SH-SY5Y (cell line): Measurements from ENCODE around the gene MRM3.

ENCODE experiments used
- GATA2 ChIP-seq: IDR thresholded peaks from 2 replicates; pipeline ENCODE4 v1.6.1; 2011; ENCODE audit warnings: mild to moderate bottlenecking, low read depth, low read length
- GATA3 ChIP-seq: IDR thresholded peaks from 2 replicates; pipeline ENCODE4 v1.6.1; 2011; ENCODE audit warnings: low read depth, mild to moderate bottlenecking, low read length, moderate library complexity

Gene MRM3

DNA sequence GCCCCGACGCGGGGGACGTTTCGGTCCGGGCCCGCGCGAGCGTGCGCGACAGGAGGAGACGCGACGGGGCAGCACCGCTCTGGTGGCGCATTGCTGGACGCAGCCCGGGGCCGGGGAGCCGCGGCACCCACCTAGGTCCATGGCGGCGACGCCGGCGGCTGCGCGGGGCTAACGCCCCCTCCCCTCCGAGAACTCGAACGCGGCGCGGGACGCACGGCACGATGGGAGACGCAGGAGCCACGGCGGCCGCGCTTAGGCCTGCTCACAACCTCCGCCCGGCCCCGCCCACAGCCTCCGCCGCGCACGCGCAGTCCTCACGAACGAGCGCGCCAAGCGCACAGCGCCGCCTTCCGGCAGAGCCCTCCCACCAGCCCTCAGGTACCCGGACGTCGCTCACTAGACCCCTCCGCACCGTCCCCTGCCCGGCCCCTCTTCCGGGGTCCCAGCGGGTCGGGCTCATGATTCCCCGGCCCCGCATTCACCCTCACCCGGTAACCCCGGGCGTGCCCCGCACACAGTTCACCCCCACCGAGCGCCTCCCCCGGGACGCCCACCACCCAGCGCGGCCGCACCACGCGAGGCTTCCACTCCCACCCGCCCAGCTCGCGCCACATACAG is 30.0 kb upstream of the MRM3 start, which contains the start of gene GEMIN4:
Gene GEMIN4 (minus strand): TSS at position 263 of the 618 bp plus-strand sequence. CDS start 122 bp downstream, at position 141.
- TF ChIP-seq GATA2 (no peak), GATA3 (no peak)

DNA sequence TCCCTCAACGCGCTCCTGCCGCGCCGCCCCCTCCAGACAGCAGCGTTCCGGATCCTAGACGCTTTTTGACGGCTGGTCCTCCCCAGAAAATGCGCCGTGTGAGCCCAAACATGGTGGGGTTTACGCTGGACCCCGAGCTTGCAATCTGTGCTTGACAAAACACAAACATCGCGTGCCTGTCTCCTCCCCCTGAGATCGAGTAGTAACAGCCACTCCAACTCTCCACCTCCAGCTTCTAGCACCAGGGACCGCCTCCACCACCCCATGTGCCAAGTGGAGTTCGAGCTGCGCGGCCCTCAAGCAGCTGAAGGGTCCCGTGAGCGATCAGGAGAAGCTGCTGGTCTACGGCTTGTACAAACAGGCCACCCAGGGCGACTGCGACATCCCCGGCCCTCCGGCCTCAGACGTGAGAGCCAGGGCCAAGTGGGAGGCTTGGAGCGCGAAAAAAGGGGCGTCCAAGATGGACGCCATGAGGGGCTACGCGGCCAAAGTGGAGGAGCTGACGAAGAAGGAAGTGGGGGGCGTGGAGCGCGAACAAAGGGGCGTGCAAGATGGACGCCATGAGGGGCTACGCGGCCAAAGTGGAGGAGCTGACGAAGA is 29.4 kb upstream of the MRM3 start:
- TF ChIP-seq GATA3 (no peak), GATA2 (no peak)

DNA sequence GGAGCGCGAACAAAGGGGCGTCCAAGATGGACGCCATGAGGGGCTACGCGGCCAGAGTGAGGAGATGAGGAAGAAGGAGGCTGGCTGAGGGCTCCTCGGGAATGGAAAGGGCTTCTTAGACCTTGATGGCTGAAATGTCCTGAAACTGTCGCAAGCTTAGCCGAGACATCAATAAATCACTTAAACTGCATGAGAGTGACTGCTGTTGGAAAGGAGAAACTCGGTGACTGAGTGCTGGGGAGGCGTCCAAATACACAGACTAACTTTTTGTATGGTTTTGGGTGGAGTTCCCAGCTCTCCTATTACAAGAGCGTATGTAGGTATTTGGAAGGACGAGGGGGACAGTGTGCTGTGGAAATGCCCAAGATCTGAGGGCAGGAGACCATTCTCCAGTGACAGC is 28.7 kb upstream of the MRM3 start:
- no peak for TF ChIP-seq GATA3

DNA sequence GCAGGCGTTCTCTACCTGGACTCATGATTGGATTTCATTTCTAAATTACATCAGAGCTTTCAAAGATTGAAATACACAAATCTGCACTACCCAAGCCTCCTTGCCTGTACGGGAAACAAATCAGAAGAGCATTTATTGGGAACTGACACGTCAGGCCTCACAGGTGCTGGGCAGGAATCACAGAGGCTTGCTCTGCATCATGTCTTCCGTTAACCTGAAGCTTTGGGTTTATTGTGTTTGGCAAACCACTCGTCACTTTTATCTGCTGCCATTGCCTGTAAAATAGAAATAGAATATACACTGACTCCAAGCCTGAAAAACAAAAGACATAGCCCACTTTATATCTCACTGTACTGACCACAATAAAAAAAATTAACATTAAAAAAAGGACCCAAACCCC is 22.2 kb upstream of the MRM3 start:
- no peak for TF ChIP-seq GATA3

DNA sequence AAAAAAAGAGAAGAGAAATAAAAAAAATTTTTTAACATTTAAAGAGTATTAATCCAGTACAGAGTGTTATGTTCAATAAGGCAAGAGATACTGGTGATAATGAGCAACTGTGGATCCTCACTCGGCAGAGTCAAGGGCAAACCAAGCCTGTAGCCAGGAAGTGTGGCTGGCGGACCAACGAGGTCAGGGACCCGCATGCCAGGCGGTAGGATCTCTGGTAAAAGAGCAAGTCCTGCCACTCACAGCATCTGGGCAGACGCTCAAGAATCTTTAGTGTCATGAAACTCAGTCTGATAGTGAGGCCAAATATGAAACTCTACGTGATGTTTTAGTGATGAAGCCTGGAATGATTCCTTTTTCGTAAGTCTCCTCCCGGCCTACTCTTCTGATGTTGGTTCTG is 21.8 kb upstream of the MRM3 start:
- no peak for TF ChIP-seq GATA3

DNA sequence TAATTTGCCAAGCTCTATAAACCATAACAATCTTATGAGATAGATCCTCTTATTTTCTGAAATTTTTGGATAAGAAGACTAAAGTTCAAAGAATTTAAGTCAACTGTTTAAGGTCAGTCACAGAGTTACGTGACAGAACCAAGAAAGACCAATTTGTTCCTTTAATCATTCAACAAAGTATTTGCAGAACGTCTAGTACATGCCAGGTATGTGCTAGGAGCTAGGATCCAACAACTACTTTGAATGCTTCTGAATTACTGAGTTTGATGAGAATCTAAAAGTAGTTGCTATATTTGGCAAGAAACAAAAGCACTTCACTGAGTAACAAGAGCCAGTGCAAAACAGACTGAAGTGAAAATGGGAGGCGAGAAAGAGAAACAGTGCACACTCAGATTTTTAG is 15.1 kb upstream of the MRM3 start:
- TF ChIP-seq GATA2 (no peak), GATA3 (no peak)

DNA sequence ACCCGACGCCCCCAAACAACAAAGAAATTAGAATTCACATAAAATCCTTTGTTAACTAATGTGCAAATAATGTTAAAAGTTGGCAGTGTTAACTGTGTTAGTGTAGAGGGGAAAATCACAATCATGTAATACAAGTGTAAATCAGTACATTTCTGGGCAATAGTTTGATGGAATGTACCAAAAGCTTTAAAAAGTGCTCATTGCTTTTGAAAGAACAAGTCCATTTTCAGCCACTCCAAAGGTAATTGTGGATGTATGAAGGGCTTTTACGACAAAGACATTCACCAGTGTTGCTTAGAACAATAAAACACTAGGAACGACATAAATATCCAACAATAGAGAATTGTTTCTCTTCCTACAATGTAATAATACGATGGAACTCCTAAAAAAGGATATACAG is 9.1 kb upstream of the MRM3 start:
- TF ChIP-seq GATA2 (no peak), GATA3 (no peak)

DNA sequence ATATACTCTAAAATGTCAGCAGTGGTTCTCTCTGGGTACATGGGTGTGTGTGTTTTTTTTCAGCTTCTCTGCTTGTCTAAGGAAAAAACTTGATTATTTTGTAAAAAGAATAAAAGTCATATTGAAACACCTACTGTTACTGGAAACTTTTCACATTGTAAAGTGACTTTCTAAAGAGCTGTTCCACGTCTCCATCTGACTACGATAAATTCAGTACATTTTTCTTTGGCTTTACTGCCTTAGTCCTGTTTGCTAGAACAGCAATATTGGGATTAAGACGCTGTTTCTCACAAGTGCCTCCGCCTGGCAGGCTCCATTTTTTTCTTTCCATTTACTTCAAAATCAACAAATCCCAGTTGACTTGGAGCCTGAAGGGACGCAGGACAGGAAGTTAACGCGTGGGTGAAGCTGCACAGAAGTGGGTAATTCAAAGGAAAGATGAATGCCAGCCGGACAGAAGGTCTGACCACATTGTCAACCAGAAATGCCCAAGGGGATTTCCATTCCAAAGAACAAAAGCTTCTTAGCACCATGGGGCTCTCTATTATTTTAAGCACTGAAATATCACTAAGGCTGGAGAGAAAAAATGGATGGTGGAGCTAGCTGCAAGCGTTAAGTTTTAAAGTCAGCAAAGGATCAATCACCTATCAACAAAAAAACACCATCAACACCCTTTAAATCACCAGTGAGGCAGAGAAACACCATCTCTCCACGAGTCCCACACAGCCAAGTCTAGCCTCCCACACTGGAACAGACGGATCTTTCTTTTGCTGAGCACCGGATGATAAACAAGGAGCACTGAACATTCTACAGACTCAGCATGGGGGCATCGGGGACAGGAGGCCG is 8.5 kb upstream of the MRM3 start:
- TF ChIP-seq GATA3 (no peak), GATA2 (no peak)

DNA sequence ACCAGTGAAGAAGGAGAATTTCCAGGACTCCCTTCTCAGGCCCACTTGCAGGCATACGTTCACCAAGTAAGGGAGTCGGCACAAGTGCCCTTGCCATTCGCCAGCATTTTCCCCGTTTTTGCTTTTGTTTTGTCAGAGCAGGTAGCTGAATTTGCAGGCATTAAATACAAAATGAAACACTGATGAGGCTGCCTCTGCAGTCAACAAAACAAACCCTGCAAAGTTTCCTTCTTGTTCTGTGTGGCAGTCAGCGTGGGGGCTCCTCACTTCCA is 7.9 kb upstream of the MRM3 start:
- TF ChIP-seq GATA3 (no peak), GATA2 (no peak)

DNA sequence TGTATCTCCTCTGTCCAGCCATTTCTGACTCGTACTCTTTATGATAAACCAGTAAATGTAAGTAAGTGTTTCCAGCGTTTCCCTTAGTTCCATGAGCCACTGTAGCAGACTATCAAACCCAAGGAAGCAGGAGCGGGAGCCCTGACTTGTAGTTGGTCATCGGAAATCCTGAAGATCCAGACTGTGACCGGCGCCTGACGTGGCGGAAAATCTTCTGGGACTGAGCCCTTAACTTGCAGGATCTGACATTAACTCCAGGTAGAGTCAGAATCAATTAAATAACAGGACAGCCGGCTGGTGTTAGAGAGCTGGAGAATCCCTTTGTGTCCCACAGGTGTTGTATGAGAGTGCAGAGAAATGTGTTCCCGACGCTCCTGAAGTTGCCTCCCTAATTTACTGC is 4.1 kb upstream of the MRM3 start:
- TF ChIP-seq GATA2 (no peak), GATA3 (no peak)

DNA sequence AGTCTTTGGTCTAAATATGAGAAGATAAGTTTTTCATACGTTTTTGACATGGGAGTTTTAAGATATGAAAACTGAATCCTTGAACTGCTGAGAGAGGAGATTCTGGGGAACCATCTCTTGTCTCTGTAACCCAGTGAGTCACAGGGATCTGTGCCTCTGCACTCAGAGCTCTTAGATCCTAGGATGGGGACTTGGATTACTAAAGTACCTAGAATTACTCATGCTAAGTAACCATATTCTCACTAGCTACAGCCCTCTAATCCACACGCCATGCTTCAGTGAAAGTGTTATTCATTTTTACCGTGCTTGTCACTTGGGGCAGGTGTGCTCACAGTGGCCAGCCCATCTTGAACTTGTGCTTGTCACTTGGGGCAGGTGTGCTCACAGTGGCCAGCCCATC is 2.0 kb downstream of the MRM3 start:
- TF ChIP-seq GATA3 (no peak), GATA2 (no peak)

DNA sequence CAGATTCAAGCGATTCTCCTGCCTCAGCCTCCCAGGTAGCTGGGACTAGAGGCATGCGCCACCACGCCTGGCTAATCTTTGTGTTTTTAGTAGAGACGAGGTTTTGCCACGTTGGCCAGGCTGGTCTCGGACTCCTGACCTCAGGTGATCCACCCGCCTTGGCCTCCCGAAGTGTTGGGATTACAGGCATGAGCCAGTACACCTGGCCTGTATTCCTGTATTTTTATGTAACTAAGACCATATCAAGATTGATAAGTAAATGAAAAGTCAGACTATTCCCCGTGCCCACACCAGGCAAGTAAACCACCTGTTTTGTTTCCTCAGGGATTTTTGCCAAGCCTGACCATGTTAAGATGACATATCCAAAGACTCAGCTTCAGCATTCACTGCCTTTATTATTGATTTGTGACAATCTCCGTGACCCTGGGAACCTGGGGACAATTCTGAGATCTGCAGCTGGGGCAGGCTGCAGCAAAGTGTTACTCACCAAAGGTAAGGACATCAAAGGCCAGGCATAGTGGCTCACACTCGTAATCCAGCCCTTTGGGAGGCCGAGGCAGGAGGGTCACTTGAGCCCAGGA is 5.6 kb downstream of the MRM3 start:
- no peak for TF ChIP-seq GATA2
- TF ChIP-seq GATA3: no peak

DNA sequence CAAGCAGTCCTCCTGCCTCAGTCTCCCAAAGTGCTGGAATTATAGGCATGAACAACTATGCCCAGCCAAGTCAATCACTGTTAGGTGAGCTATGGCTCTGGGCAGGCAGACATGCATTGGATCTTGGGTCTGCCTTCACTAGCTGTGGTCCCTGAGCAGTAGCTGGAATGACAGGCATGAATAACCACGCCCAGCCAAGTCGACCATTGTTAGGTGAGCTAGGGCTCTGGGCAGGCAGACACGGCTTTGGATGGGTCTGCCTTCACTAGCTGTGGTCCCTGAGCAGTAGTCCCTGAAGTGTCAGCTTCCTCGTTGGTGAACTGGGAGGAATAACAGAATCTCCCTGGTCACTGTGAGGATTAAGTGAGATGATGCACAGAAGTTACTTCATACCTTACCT is 6.4 kb downstream of the MRM3 start:
- no peak for TF ChIP-seq GATA2
- no peak for TF ChIP-seq GATA3

DNA sequence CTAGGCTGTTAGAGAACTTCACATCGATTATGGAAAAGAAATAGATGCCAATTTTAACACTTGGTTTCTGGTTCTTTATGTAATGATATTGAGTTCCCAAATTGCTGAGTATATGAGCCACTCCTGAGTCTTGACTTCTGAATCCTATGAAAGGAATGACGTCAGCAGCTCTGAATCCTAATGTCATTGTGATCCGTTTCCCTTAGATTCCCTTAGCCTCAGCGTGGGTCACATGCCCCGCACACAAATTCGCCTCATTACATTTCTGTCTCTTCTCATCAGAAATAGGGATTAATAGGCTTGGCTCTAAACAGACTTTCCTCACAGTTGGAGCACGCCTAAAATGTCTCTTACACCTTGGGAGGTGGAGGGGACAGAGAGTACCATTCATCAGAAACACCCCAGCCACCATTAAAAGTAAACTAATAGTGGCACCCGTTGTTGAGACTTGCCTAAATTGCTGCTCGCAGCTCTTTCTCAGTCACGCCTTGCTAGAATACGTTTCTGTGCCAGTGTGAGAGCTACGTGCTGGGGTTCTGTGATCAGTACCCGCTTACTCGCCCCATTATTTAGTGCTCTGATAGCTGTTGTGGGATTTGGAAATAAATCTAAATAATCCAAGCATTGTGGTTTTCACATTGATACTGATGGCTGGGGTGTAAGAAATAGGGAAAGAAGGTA is 7.1 kb downstream of the MRM3 start:
- TF ChIP-seq GATA3: no peak
- TF ChIP-seq GATA2: no peak

DNA sequence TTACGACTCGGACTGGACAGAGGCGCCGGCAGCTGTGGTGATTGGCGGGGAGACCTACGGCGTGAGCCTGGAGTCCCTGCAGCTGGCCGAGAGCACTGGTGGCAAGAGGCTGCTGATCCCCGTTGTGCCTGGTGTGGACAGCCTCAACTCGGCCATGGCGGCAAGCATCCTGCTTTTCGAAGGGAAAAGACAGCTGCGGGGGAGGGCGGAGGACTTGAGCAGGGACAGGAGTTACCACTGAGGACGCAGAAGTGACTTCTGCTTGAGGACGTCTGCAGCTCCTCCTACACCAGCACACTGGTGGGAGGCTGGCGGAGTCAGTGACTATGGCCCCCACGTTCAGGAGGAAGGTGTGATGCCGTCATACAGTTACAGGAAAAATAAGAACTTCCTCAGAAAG is 9.7 kb downstream of the MRM3 start:
- TF ChIP-seq GATA3 (no peak), GATA2 (no peak)

DNA sequence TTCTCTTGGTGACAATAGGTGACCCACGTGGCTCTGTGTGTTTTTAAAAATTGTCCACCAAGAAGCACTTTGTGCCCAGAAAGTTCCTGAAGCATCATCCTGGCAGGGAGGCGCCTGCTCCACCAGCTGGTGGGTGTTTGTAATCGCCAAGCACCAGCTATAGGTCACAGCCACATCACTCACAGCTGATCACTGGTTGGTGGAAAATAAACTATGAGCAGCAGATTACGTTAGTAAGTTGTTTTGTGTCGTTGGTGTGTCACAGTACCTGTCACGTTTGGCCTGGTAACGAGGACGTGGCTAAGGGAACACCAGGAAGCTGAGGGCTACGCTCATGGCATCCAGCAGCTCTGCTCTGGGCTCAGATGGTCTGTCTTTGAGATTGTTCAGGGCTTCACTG is 10.1 kb downstream of the MRM3 start:
- TF ChIP-seq GATA3 (no peak), GATA2 (no peak)

DNA sequence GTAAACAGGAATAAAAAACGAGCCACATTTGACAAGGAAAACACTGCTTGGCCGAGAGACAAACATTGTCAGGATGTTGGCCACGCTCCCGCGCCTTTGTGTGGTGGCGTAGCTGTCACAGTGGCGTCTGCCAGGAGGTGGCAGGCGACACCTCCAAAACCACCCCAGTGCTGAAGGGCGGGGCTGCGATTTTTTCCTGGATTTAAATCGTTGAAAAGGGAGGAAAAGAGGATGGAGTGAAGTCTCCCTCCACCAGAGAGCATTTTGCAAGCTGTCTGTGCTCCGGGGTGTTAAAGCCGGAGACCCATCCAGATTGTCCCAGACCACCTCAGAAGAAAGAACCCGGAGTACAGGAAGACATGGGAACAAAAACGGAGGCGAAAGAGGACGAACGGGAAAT is 12.7 kb downstream of the MRM3 start:
- no peak for TF ChIP-seq GATA2
- TF ChIP-seq GATA3: no peak
